Stimulated activated naive CD8-positive, alpha-beta T cell treated with anti-CD3 and anti-CD28 coated beads, Interleukin-15, amount 100 ng/mL, for 72 hours (primary cell): ENCODE results near the gene FAM222B.
"Not testable (repeated sequence)": the region's sequence is repeated elsewhere in the genome, so short reads cannot be mapped to it uniquely, and the experiment has no call there.

Source experiments
- ATAC-seq: fragments of 150-1000 bp; cut with Tn5 transposase; 2 replicates; pipeline ENCODE4 v1.10.0; 2021; ENCODE audit warnings: mild to moderate bottlenecking, moderate library complexity
- DNase-seq, 2 donors: peaks; one replicate each; pipeline ENCODE4 v3.0.0; 2021 to 2022
- H3K27ac Mint-ChIP-seq, 2 donors: one replicate each; pipeline ENCODE4 v1.8.0; 2022; ENCODE audit warnings: mild to moderate bottlenecking in 2 of 2, mixed read lengths in 2 of 2, moderate library complexity in 2 of 2
- H3K27me3 Mint-ChIP-seq: one replicate; pipeline ENCODE4 v1.8.0; 2022; ENCODE audit warnings: mixed read lengths
- H3K4me1 Mint-ChIP-seq: one replicate; pipeline ENCODE4 v1.8.0; 2022; ENCODE audit warnings: mild to moderate bottlenecking, mixed read lengths
- H3K4me3 Mint-ChIP-seq, 2 donors: one replicate each; pipeline ENCODE4 v1.8.0; 2022; ENCODE audit warnings: mild to moderate bottlenecking in 2 of 2, mixed read lengths in 2 of 2, moderate library complexity in 1 of 2
- H3K9me3 Mint-ChIP-seq, 2 donors: one replicate each; pipeline ENCODE4 v1.8.0; 2022; ENCODE audit warnings: mixed read lengths in 2 of 2

FAM222B gene

GRCh38 chr17:28828294-28829040, 14.1 kb downstream of the FAM222B start:
- Mint-ChIP-seq H3K4me1 (no peaks in the 10 kb centered on the region), H3K4me3 (no peak overlapping the region), H3K27me3 (no peaks in the 10 kb centered on the region), H3K9me3 (no peaks in the 10 kb centered on the region), H3K27ac (no peak overlapping the region)
- DNase-seq: no peak
- no peak for ATAC-seq

- Mint-ChIP-seq H3K4me3 (no peak overlapping the region), H3K27me3 (no peaks in the 10 kb centered on the region), H3K27ac (no peak overlapping the region), H3K9me3 (no peaks in the 10 kb centered on the region), H3K4me1 (no peaks in the 10 kb centered on the region)
- DNase-seq (no peak), ATAC-seq (no peak)
Observed at GRCh38 chr17:28827672-28828071, 14.9 kb downstream of the FAM222B start.

DNA sequence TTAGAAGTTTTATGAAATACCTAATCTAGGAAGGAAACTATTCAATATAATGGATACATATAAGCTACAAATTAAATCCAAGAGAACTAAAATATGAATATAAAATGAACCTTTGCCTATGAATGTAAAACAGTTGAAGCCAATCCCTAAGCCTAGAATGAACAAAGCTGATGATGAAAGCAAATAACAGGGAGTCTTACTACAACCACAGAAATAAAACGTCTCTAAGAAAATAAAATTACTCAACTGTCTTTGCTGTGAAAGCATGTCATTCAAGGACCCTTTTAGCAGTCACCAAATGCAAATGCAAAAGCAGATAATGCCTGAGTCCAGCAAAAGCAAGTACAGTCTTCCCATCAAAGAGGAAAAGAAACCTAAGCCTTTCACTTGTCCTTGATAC, 23.0 kb downstream of the FAM222B start:
- Mint-ChIP-seq H3K27ac (no peak overlapping the region), H3K4me1 (peaks cover 7% of the 10 kb centered on the region), H3K4me3 (no peak overlapping the region), H3K9me3 (no peaks in the 10 kb centered on the region), H3K27me3 (no peaks in the 10 kb centered on the region)
- DNase-seq (no peak), ATAC-seq (no peak)

- H3K27me3 Mint-ChIP-seq: no peaks in the 10 kb centered on the region
- H3K27ac Mint-ChIP-seq: no peak overlapping the region
- H3K4me1 Mint-ChIP-seq: peaks cover 7% of the 10 kb centered on the region
- H3K9me3 Mint-ChIP-seq: no peaks in the 10 kb centered on the region
- ATAC-seq (no peak), DNase-seq (no peak)
- H3K4me3 Mint-ChIP-seq: no peak overlapping the region
Observed at GRCh38 chr17:28818819-28819221, 23.8 kb downstream of the FAM222B start.

DNA sequence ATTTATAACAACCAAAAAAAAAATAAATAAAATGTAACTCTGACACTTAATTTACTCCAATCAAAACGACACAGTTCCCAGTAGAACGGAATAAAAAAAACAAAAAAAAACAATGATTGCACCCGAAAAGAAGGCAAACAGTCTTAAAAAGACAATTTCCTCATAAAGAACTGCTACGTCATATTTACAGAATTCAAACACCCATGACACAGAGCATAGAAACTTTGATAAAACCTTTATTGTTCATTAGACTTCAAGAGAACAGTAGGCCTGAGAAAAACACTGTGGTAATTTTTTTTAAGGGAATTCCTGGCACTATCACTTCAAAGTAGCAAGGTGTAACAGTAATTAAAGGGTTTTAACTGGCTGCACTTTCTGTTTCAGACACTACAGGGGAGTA, 26.1 kb downstream of the FAM222B start:
- peaks cover 18% of the 10 kb centered on the region for H3K4me1 Mint-ChIP-seq
- no peak overlapping the region for H3K4me3 Mint-ChIP-seq
- H3K9me3 Mint-ChIP-seq: no peaks in the 10 kb centered on the region
- peak overlapping the region in 1 of 2 donors; percentile 64 for H3K27ac Mint-ChIP-seq
- H3K27me3 Mint-ChIP-seq: no peaks in the 10 kb centered on the region
- no peak for DNase-seq
- ATAC-seq: no peak

GRCh38 chr17:28812748-28813377, 29.7 kb downstream of the FAM222B start:
- Mint-ChIP-seq H3K27ac (peak overlapping the region in 1 of 2 donors; percentile 97), H3K9me3 (no peaks in the 10 kb centered on the region), H3K27me3 (no peaks in the 10 kb centered on the region), H3K4me3 (peak overlapping the region; percentile 88 to 89), H3K4me1 (peaks cover 51% of the 10 kb centered on the region)
- ATAC-seq (peak; percentile 57), DNase-seq (no peak)

DNA sequence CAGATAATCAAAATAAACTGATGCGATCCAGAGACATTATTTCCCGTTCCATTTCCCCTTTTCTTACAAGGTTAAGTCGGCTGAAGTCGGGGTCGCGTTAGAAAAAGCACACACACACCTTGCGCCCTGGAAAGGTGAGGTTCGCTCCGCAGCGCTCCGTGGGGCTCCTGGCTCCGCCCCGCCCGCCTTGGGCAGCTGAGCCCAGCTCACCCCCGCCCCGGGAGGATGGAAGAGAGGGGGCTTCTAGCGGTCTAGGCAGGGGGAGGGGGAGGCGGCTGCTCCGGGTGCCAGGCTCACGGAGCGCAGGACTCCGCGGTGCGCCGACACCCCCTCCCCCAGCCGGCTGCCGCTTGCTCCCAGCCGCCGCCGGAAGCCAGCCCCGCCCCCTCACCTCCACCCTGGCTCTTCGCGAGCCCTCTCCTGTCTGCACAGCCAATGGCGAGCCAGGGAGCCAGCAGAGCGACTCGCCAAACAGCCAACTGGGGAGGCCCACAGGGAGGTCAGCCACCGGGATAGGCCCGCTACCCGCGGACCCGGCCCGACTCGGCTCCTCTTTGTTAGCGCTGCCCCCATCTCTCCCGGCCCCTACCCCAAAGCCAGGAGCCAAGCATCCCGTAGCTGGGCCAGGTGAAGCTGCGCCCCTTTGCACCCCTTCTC, 30.4 kb downstream of the FAM222B start:
- Mint-ChIP-seq H3K4me1 (peaks cover 56% of the 10 kb centered on the region), H3K27me3 (no peaks in the 10 kb centered on the region), H3K4me3 (peak overlapping the region; percentile 88 to 89), H3K27ac (peak overlapping the region; percentile 83 to 97), H3K9me3 (no peaks in the 10 kb centered on the region)
- peak; percentile 100 for ATAC-seq
- peak; percentile 94 to 96 for DNase-seq

DNA sequence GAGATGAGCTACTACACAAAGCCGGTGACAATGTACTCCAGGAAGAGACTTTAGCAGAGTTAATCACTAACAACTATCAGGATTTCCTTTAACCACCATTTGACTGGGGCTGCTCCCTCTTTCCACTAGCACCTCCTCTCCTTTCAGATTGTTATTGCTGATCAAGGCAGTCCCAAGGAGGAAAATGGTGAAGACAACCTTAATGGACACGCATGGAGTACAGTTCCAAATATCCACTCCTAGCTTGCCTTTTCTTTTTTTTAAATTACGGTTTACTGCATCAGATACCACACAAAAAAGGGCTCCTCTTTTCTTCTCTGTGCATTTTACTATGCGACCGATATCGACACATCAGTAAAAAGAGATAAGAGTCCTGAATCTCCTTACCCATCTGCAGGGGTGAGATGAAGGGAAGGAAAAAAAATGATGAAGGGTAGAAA, 30.9 kb downstream of the FAM222B start:
- peak overlapping the region; percentile 76 to 83 for H3K27ac Mint-ChIP-seq
- H3K27me3 Mint-ChIP-seq: no peaks in the 10 kb centered on the region
- peaks cover 53% of the 10 kb centered on the region for H3K4me1 Mint-ChIP-seq
- no peaks in the 10 kb centered on the region for H3K9me3 Mint-ChIP-seq
- DNase-seq (peak in 1 of 2 donors; percentile 1), ATAC-seq (no peak)
- peak overlapping the region; percentile 88 to 89 for H3K4me3 Mint-ChIP-seq

DNA sequence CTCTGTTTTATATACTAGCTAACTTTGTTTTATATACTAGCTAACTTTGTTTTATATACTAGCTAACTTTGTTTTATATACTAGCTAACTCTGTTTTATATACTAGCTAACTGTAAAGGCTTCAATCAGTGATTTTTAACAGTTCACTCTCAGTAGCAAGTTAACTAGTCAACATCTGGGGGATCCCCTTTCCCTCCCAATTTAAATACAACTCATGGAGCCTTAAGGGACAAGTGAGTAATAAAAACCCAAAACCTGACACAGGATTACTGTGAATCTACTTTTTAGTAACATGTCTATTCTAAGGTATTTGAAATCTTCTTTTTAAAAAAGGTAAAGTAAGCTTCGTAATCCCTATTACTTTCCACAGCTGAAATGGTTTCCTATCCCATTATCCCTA, 32.2 kb downstream of the FAM222B start:
- peak; percentile 55 for ATAC-seq
- no peak overlapping the region for H3K27ac Mint-ChIP-seq
- no peaks in the 10 kb centered on the region for H3K27me3 Mint-ChIP-seq
- peaks cover 49% of the 10 kb centered on the region for H3K4me1 Mint-ChIP-seq
- DNase-seq: no peak
- no peaks in the 10 kb centered on the region for H3K9me3 Mint-ChIP-seq
- peak overlapping the region; percentile 88 to 89 for H3K4me3 Mint-ChIP-seq

- no peak for DNase-seq
- peak overlapping the region in 1 of 2 donors; percentile 40 for H3K27ac Mint-ChIP-seq
- peaks cover 44% of the 10 kb centered on the region for H3K4me1 Mint-ChIP-seq
- H3K4me3 Mint-ChIP-seq: no peak overlapping the region
- no peak for ATAC-seq
- H3K27me3 Mint-ChIP-seq: no peaks in the 10 kb centered on the region
- H3K9me3 Mint-ChIP-seq: no peaks in the 10 kb centered on the region
Observed at GRCh38 chr17:28807925-28808634, 34.5 kb downstream of the FAM222B start.

DNA sequence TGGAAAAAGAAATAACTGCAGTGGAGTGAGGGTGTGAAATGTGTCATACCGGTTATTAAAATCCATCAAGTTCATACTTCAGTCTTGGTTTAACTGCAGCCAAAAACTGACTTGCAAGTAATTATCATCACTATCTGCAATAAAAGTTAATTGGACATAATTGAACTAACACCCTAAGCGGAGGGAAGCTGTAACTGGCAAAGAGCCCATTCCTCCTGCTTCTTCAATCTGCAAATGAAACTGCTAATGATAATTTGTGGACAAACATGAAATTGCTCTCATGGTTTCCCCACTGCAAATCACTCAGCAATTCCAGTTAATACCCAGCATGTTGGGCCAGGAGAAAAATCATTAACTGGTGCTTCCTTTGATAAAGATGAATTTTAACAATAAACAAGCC, 46.5 kb downstream of the FAM222B start:
- no peaks in the 10 kb centered on the region for H3K9me3 Mint-ChIP-seq
- ATAC-seq: no peak
- H3K27ac Mint-ChIP-seq: no peak overlapping the region
- H3K27me3 Mint-ChIP-seq: no peaks in the 10 kb centered on the region
- DNase-seq: no peak
- no peak overlapping the region for H3K4me3 Mint-ChIP-seq
- H3K4me1 Mint-ChIP-seq: peaks cover 20% of the 10 kb centered on the region

DNA sequence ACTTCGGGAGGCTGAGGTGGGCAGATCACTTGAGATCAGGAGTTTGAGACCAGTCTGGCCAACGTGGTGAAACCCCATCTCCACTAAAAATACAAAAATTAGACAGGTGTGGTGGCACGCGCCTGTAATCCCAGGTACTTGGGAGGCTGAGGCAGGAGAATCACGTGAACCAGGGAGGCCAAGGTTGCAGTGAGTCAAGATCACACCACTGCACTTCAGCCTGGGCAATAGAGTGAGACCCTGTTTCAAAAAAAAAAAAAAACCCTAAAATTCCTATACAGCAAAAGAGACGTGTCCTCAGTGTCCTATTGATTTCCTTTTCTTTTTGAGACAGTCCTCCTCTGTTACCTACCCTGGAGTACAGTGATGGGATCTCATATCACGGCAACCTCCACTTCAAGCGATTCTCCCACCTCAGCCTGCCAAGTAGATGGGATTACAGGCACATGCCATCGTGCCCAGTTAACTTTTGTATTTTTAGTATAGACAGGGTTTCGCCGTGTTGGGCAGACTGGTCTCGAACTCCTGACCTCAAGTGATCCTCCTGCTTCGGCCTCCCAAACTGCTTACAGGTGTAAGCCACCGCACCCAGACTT, 47.6 kb downstream of the FAM222B start:
- not testable (repeated sequence) for H3K9me3 Mint-ChIP-seq, H3K4me3 Mint-ChIP-seq, DNase-seq, H3K27me3 Mint-ChIP-seq, ATAC-seq
- H3K4me1 Mint-ChIP-seq: peaks cover 25% of the 10 kb centered on the region
- peak overlapping the region in 1 of 2 donors; percentile 67 for H3K27ac Mint-ChIP-seq

GRCh38 chr17:28792877-28793661, 49.5 kb downstream of the FAM222B start:
- ATAC-seq (no peak), DNase-seq (no peak)
- Mint-ChIP-seq H3K27me3 (no peaks in the 10 kb centered on the region), H3K9me3 (no peaks in the 10 kb centered on the region), H3K4me3 (no peak overlapping the region), H3K27ac (peak overlapping the region in 1 of 2 donors; percentile 6), H3K4me1 (peaks cover 35% of the 10 kb centered on the region)

- Mint-ChIP-seq H3K9me3 (no peaks in the 10 kb centered on the region), H3K27ac (no peak overlapping the region), H3K27me3 (no peaks in the 10 kb centered on the region), H3K4me1 (peaks cover 16% of the 10 kb centered on the region), H3K4me3 (no peak overlapping the region)
- DNase-seq (no peak), ATAC-seq (no peak)
Observed at GRCh38 chr17:28788100-28788499, 54.5 kb downstream of the FAM222B start.

DNA sequence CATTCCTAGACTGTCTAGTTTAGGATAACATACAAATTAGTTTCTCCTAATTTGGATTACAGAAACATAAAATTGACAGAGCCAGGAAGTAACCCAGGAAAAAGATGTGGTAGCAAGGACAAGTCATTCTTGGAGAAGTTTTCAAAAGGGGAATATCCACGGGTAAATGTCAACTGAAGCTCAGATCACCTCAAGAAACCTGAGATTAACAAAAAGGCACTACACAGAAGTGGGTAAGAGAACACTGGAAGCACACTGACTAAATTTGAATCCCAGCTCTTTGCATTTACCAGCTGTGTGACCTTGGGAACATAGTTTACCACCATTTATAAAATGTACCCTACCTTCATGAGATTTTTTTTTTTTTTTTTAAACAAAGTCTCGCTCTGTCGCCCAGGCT, 59.4 kb downstream of the FAM222B start:
- DNase-seq (no peak), ATAC-seq (no peak)
- H3K27me3 Mint-ChIP-seq: no peaks in the 10 kb centered on the region
- no peak overlapping the region for H3K4me3 Mint-ChIP-seq
- H3K27ac Mint-ChIP-seq: no peak overlapping the region
- peaks cover 19% of the 10 kb centered on the region for H3K4me1 Mint-ChIP-seq
- no peaks in the 10 kb centered on the region for H3K9me3 Mint-ChIP-seq
